ENCODE data around the gene WDPCP.

DNA sequence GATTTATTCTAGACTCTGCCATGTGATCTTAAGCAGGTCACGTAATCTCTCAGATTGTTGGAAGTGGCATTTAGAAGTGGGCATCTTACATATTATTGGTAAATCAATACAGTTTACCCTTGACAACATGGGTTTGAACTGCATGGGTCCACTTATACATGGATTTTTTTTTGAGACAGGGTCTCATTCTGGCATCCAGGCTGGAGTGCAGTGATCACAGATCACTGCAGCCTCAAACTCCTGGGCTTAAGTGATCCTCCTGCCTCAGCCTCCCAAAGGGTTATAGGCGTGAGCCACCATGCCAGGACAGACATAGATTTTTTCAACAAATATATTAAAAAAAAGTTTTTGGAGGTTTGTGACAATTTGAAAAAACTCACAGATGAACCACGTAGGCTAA is 393.0 kb downstream of the WDPCP start:
- TF ChIP-seq POLR2A (IDR thresholded peaks at IDR 0.05; ENCODE audit: low read depth, low read length) = no peak
- TF ChIP-seq TAF1 (IDR thresholded peaks at IDR 0.05; ENCODE audit: borderline replicate concordance, low read depth, low read length) = no peak
- TF ChIP-seq, protein P1, sequence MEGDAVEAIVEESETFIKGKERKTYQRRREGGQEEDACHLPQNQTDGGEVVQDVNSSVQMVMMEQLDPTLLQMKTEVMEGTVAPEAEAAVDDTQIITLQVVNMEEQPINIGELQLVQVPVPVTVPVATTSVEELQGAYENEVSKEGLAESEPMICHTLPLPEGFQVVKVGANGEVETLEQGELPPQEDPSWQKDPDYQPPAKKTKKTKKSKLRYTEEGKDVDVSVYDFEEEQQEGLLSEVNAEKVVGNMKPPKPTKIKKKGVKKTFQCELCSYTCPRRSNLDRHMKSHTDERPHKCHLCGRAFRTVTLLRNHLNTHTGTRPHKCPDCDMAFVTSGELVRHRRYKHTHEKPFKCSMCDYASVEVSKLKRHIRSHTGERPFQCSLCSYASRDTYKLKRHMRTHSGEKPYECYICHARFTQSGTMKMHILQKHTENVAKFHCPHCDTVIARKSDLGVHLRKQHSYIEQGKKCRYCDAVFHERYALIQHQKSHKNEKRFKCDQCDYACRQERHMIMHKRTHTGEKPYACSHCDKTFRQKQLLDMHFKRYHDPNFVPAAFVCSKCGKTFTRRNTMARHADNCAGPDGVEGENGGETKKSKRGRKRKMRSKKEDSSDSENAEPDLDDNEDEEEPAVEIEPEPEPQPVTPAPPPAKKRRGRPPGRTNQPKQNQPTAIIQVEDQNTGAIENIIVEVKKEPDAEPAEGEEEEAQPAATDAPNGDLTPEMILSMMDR (IDR thresholded peaks at IDR 0.05 in 2 of 3, conservative IDR thresholded peaks at IDR 0.05 in 1 of 3; ENCODE audit: control insufficient read depth in 2 of 3, extremely low read depth in 1 of 3, insufficient read depth in 1 of 3, low read depth in 3 of 3, low read length in 3 of 3) = no peak
- TF ChIP-seq, protein P2, sequence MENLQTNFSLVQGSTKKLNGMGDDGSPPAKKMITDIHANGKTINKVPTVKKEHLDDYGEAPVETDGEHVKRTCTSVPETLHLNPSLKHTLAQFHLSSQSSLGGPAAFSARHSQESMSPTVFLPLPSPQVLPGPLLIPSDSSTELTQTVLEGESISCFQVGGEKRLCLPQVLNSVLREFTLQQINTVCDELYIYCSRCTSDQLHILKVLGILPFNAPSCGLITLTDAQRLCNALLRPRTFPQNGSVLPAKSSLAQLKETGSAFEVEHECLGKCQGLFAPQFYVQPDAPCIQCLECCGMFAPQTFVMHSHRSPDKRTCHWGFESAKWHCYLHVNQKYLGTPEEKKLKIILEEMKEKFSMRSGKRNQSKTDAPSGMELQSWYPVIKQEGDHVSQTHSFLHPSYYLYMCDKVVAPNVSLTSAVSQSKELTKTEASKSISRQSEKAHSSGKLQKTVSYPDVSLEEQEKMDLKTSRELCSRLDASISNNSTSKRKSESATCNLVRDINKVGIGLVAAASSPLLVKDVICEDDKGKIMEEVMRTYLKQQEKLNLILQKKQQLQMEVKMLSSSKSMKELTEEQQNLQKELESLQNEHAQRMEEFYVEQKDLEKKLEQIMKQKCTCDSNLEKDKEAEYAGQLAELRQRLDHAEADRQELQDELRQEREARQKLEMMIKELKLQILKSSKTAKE (IDR thresholded peaks at IDR 0.05; ENCODE audit: low read depth, poor library complexity, severe bottlenecking) = no peak
- no peak for TF ChIP-seq ZNF217 (IDR thresholded peaks at IDR 0.05)
- no peak for TF ChIP-seq JUND (IDR thresholded peaks at IDR 0.05; ENCODE audit: low read depth, low read length)
- TF ChIP-seq, protein P3, sequence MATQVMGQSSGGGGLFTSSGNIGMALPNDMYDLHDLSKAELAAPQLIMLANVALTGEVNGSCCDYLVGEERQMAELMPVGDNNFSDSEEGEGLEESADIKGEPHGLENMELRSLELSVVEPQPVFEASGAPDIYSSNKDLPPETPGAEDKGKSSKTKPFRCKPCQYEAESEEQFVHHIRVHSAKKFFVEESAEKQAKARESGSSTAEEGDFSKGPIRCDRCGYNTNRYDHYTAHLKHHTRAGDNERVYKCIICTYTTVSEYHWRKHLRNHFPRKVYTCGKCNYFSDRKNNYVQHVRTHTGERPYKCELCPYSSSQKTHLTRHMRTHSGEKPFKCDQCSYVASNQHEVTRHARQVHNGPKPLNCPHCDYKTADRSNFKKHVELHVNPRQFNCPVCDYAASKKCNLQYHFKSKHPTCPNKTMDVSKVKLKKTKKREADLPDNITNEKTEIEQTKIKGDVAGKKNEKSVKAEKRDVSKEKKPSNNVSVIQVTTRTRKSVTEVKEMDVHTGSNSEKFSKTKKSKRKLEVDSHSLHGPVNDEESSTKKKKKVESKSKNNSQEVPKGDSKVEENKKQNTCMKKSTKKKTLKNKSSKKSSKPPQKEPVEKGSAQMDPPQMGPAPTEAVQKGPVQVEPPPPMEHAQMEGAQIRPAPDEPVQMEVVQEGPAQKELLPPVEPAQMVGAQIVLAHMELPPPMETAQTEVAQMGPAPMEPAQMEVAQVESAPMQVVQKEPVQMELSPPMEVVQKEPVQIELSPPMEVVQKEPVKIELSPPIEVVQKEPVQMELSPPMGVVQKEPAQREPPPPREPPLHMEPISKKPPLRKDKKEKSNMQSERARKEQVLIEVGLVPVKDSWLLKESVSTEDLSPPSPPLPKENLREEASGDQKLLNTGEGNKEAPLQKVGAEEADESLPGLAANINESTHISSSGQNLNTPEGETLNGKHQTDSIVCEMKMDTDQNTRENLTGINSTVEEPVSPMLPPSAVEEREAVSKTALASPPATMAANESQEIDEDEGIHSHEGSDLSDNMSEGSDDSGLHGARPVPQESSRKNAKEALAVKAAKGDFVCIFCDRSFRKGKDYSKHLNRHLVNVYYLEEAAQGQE (IDR thresholded peaks at IDR 0.05; ENCODE audit: low read depth, low read length) = no peak
- TF ChIP-seq SP1 (IDR thresholded peaks at IDR 0.05; ENCODE audit: low read depth, low read length) = no peak
- TF ChIP-seq, protein P4, sequence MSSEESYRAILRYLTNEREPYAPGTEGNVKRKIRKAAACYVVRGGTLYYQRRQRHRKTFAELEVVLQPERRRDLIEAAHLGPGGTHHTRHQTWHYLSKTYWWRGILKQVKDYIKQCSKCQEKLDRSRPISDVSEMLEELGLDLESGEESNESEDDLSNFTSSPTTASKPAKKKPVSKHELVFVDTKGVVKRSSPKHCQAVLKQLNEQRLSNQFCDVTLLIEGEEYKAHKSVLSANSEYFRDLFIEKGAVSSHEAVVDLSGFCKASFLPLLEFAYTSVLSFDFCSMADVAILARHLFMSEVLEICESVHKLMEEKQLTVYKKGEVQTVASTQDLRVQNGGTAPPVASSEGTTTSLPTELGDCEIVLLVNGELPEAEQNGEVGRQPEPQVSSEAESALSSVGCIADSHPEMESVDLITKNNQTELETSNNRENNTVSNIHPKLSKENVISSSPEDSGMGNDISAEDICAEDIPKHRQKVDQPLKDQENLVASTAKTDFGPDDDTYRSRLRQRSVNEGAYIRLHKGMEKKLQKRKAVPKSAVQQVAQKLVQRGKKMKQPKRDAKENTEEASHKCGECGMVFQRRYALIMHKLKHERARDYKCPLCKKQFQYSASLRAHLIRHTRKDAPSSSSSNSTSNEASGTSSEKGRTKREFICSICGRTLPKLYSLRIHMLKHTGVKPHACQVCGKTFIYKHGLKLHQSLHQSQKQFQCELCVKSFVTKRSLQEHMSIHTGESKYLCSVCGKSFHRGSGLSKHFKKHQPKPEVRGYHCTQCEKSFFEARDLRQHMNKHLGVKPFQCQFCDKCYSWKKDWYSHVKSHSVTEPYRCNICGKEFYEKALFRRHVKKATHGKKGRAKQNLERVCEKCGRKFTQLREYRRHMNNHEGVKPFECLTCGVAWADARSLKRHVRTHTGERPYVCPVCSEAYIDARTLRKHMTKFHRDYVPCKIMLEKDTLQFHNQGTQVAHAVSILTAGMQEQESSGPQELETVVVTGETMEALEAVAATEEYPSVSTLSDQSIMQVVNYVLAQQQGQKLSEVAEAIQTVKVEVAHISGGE (CRISPR knock-in tag; IDR thresholded peaks at IDR 0.05) = no peak
- no peak for TF ChIP-seq ZBED1 (IDR thresholded peaks at IDR 0.05; ENCODE audit: borderline replicate concordance)
- TF ChIP-seq CBFB (IDR thresholded peaks at IDR 0.05; ENCODE audit: low read depth) = no peak
- no peak for TF ChIP-seq ZNF24 (IDR thresholded peaks at IDR 0.05)
- no peak for TF ChIP-seq EZH2 (IDR thresholded peaks at IDR 0.05; ENCODE audit: borderline replicate concordance, control insufficient read depth, low read depth, low read length)
- no peak for TF ChIP-seq SRF (IDR thresholded peaks at IDR 0.05; ENCODE audit: low read depth in 2 of 2, low read length in 2 of 2)
